ENCODE data around the gene SHOC2.
A peak's percentile ranks its signal among the peaks of the same experiment; 100 is the strongest.

Gene SHOC2

DNA sequence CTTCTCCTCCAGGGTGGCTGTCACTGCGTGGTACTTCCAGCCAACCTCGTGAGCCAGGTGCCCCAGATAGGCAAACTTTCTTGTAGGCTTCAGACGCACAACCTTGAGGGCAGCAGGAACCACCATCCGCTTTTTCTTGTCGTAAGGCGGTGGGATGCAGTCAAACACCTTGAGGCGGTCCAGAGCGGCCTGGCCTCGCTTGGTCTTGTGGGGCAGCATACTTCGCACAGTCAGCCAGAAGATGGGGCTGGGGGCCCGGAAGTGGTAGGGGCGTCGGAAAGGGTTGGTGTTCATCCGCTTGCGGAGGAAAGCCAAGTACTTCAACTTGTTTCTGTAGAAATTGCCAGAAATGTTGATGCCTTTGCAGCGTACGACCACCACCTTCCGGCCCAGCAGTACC, 17.4 kb downstream of the SHOC2 start:
- Histone ChIP-seq H3K4me3 (ENCODE audit: low read length) (no peak overlapping the region), H3K18ac (ENCODE audit: low read length) (no peak overlapping the region), H4K5ac (ENCODE audit: low read length) (no peak overlapping the region), H3K79me2 (ENCODE audit: control insufficient read depth, insufficient read depth, low read length) (peaks cover 16% of the 10 kb centered on the region), H3K4me1 (ENCODE audit: control insufficient read depth, low read depth, low read length) (peaks cover 2% of the 10 kb centered on the region), H3K4ac (ENCODE audit: low read depth, low read length) (no peak overlapping the region), H4K8ac (ENCODE audit: low read depth, low read length) (no peak overlapping the region), H3K79me1 (ENCODE audit: low read length) (peaks cover 6% of the 10 kb centered on the region), H3K27me3 (ENCODE audit: insufficient read depth, low read length, poor library complexity) (no peaks in the 10 kb centered on the region), H3K36me3 (ENCODE audit: control insufficient read depth, insufficient read depth, low read length) (no peaks in the 10 kb centered on the region), H2AK5ac (ENCODE audit: low read length) (no peak overlapping the region), H3K23ac (ENCODE audit: low read length) (no peak overlapping the region), H2BK120ac (ENCODE audit: low read depth, low read length) (no peak overlapping the region), H3K4me2 (ENCODE audit: low read length) (no peak overlapping the region), H3K56ac (ENCODE audit: low read length) (no peak overlapping the region), H3K27ac (ENCODE audit: low read depth, low read length) (no peak overlapping the region), H2BK5ac (ENCODE audit: low read length) (no peak overlapping the region), H3K9ac (ENCODE audit: low read length) (no peak overlapping the region), H2BK15ac (replicated peaks; ENCODE audit: low read depth) (no peak overlapping the region)
- WGBS (ENCODE audit: extremely low coverage, insufficient coverage, low lambda C conversion rate), result no CpG with 5 or more reads among the region's 18 CpGs
- no peak for DNase-seq

DNA sequence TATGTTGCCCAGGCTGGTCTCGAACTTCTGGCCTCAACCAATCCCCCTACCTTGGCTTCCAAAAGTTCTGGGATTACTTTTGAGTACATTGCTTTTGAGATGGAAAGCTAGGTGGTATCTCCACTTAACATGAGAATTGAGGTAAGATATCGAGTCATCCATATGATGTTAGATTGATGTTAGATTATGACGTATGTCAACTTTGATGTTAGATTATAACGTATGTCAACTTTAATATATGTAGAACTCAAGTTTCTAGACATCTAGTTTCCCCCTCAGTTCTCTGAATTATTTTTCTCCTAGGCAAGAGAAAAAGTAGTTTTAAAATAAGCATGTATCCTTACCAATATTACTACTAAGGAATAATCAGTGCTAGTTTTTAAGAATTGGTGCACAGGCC, 20.0 kb downstream of the SHOC2 start:
- no peak overlapping the region for H3K4me2 ChIP-seq (ENCODE audit: low read length)
- H2AK5ac ChIP-seq (ENCODE audit: low read length), result no peak overlapping the region
- no CpG with 5 or more reads among the region's 4 CpGs for WGBS (ENCODE audit: extremely low coverage, insufficient coverage, low lambda C conversion rate)
- H3K4me3 ChIP-seq (ENCODE audit: low read length), result no peak overlapping the region
- no peak overlapping the region for H4K8ac ChIP-seq (ENCODE audit: low read depth, low read length)
- no peak overlapping the region for H3K27ac ChIP-seq (ENCODE audit: low read depth, low read length)
- H3K36me3 ChIP-seq (ENCODE audit: control insufficient read depth, insufficient read depth, low read length), result no peaks in the 10 kb centered on the region
- no peak overlapping the region for H3K23ac ChIP-seq (ENCODE audit: low read length)
- no peak overlapping the region for H4K5ac ChIP-seq (ENCODE audit: low read length)
- H3K9ac ChIP-seq (ENCODE audit: low read length), result no peak overlapping the region
- H3K56ac ChIP-seq (ENCODE audit: low read length), result no peak overlapping the region
- peaks cover 8% of the 10 kb centered on the region for H3K79me2 ChIP-seq (ENCODE audit: control insufficient read depth, insufficient read depth, low read length)
- H2BK120ac ChIP-seq (ENCODE audit: low read depth, low read length), result no peak overlapping the region
- H3K27me3 ChIP-seq (ENCODE audit: insufficient read depth, low read length, poor library complexity), result no peaks in the 10 kb centered on the region
- peaks cover 3% of the 10 kb centered on the region for H3K79me1 ChIP-seq (ENCODE audit: low read length)
- DNase-seq, result no peak
- no peak overlapping the region for H2BK15ac ChIP-seq (replicated peaks; ENCODE audit: low read depth)
- H2BK5ac ChIP-seq (ENCODE audit: low read length), result no peak overlapping the region
- no peak overlapping the region for H3K4ac ChIP-seq (ENCODE audit: low read depth, low read length)
- H3K18ac ChIP-seq (ENCODE audit: low read length), result no peak overlapping the region
- H3K4me1 ChIP-seq (ENCODE audit: control insufficient read depth, low read depth, low read length), result no peaks in the 10 kb centered on the region

DNA sequence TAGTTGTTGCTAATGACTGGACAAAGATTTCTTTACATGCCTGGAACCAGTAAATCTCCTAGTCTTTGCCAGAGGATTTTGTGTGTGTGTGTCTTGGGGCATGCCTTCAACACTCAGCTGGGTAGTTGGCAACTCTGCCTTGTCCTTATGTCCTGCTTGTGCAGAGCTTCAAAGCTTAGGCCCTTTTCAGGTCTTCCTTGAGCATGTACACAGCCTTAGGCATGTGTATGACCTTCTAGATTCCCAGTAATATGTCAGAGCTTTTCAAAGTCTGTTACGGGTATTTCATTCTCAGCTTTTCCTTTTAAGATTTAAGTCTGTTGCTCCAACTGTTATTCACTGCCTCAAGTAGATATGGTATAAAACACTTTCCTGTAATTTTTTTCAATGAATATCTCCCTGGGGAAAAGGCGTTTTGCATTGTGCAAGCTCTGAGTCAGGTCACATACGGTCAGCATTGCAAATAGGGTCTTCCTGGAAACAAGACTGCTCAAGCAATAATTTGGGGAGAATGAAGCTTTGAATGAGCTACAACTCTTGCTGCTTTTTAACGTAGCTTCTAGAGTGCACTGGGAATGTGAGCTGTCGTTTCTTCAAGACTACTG, 25.5 kb downstream of the SHOC2 start:
- no peak overlapping the region for H3K4me3 ChIP-seq (ENCODE audit: low read length)
- H4K5ac ChIP-seq (ENCODE audit: low read length), result no peak overlapping the region
- no peaks in the 10 kb centered on the region for H3K36me3 ChIP-seq (ENCODE audit: control insufficient read depth, insufficient read depth, low read length)
- no peak overlapping the region for H3K9ac ChIP-seq (ENCODE audit: low read length)
- no peak for DNase-seq
- H2BK120ac ChIP-seq (ENCODE audit: low read depth, low read length), result no peak overlapping the region
- H3K27me3 ChIP-seq (ENCODE audit: insufficient read depth, low read length, poor library complexity), result no peaks in the 10 kb centered on the region
- no peak overlapping the region for H3K18ac ChIP-seq (ENCODE audit: low read length)
- H3K79me1 ChIP-seq (ENCODE audit: low read length), result peaks cover 10% of the 10 kb centered on the region
- no CpG with 5 or more reads among the region's 5 CpGs for WGBS (ENCODE audit: extremely low coverage, insufficient coverage, low lambda C conversion rate)
- H3K79me2 ChIP-seq (ENCODE audit: control insufficient read depth, insufficient read depth, low read length), result peaks cover 8% of the 10 kb centered on the region
- no peak overlapping the region for H2BK15ac ChIP-seq (replicated peaks; ENCODE audit: low read depth)
- H3K23ac ChIP-seq (ENCODE audit: low read length), result no peak overlapping the region
- H3K4ac ChIP-seq (ENCODE audit: low read depth, low read length), result no peak overlapping the region
- H3K4me1 ChIP-seq (ENCODE audit: control insufficient read depth, low read depth, low read length), result peaks cover 2% of the 10 kb centered on the region
- H2AK5ac ChIP-seq (ENCODE audit: low read length), result no peak overlapping the region
- H4K8ac ChIP-seq (ENCODE audit: low read depth, low read length), result no peak overlapping the region
- no peak overlapping the region for H3K27ac ChIP-seq (ENCODE audit: low read depth, low read length)
- no peak overlapping the region for H2BK5ac ChIP-seq (ENCODE audit: low read length)
- H3K56ac ChIP-seq (ENCODE audit: low read length), result no peak overlapping the region
- no peak overlapping the region for H3K4me2 ChIP-seq (ENCODE audit: low read length)

DNA sequence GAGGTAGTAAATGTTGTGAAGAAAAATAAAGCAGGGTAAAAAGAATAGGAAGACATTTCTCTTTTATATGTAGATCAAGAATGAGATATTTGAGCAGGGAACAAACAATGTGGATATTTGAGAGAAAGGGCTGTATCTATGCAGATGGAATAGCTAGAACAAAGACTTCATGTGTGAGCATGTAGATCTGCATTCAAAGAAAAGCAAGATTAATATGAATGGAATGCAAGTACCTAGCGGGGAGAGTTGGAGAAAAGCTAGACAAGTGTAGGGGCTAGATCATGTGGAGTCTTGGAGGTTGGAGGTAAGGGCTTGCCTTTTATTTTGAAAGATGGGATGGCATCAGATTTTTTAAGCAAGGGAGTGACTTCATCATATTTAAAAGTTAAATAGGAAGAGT, 27.1 kb downstream of the SHOC2 start:
- Histone ChIP-seq H3K4ac (ENCODE audit: low read depth, low read length) (no peak overlapping the region), H3K23ac (ENCODE audit: low read length) (no peak overlapping the region), H2BK5ac (ENCODE audit: low read length) (no peak overlapping the region), H3K27me3 (ENCODE audit: insufficient read depth, low read length, poor library complexity) (no peaks in the 10 kb centered on the region), H3K79me1 (ENCODE audit: low read length) (peaks cover 10% of the 10 kb centered on the region), H4K5ac (ENCODE audit: low read length) (no peak overlapping the region), H3K4me2 (ENCODE audit: low read length) (no peak overlapping the region), H4K8ac (ENCODE audit: low read depth, low read length) (no peak overlapping the region), H3K56ac (ENCODE audit: low read length) (no peak overlapping the region), H2BK15ac (replicated peaks; ENCODE audit: low read depth) (no peak overlapping the region), H2BK120ac (ENCODE audit: low read depth, low read length) (no peak overlapping the region), H3K9ac (ENCODE audit: low read length) (no peak overlapping the region), H3K27ac (ENCODE audit: low read depth, low read length) (no peak overlapping the region), H3K36me3 (ENCODE audit: control insufficient read depth, insufficient read depth, low read length) (no peaks in the 10 kb centered on the region), H2AK5ac (ENCODE audit: low read length) (no peak overlapping the region), H3K18ac (ENCODE audit: low read length) (no peak overlapping the region), H3K4me3 (ENCODE audit: low read length) (no peak overlapping the region), H3K79me2 (ENCODE audit: control insufficient read depth, insufficient read depth, low read length) (peaks cover 8% of the 10 kb centered on the region), H3K4me1 (ENCODE audit: control insufficient read depth, low read depth, low read length) (peaks cover 2% of the 10 kb centered on the region)
- peak; percentile 21 for DNase-seq
- WGBS (ENCODE audit: extremely low coverage, insufficient coverage, low lambda C conversion rate), result no CpG with 5 or more reads among the region's 1 CpG

DNA sequence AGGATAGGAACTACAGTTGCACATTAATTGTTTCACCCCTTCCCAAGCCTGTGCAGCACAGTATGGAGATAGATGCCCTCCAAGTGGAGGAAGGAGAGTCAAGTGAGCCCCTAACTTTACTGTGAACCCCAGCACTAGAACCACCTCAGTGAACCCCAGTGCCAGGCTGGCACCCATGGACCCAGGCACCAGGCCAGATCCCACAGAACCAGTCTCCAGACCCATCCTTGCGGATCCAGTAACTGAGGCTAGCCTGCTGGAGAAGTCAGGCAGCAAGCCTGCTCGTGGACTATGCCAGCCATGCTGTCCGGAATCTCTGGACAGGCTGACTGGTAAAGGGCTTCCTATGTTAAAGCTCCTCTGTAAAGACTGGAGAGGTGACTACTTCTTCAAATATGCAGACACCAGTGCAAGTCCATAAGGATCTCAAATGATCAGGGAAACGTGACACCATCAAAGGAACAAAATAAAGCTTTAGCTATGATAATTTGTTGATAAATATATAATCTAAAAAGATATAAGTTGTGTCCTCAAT, 27.7 kb downstream of the SHOC2 start:
- H4K8ac ChIP-seq (ENCODE audit: low read depth, low read length), result no peak overlapping the region
- no peak overlapping the region for H2BK15ac ChIP-seq (replicated peaks; ENCODE audit: low read depth)
- no peak overlapping the region for H3K9ac ChIP-seq (ENCODE audit: low read length)
- H3K27ac ChIP-seq (ENCODE audit: low read depth, low read length), result no peak overlapping the region
- no peak overlapping the region for H2BK120ac ChIP-seq (ENCODE audit: low read depth, low read length)
- no CpG with 5 or more reads among the region's 4 CpGs for WGBS (ENCODE audit: extremely low coverage, insufficient coverage, low lambda C conversion rate)
- no peak overlapping the region for H3K18ac ChIP-seq (ENCODE audit: low read length)
- H3K4me3 ChIP-seq (ENCODE audit: low read length), result no peak overlapping the region
- H3K4me1 ChIP-seq (ENCODE audit: control insufficient read depth, low read depth, low read length), result peaks cover 2% of the 10 kb centered on the region
- no peak overlapping the region for H3K56ac ChIP-seq (ENCODE audit: low read length)
- H2AK5ac ChIP-seq (ENCODE audit: low read length), result no peak overlapping the region
- H3K4me2 ChIP-seq (ENCODE audit: low read length), result no peak overlapping the region
- H3K23ac ChIP-seq (ENCODE audit: low read length), result no peak overlapping the region
- H2BK5ac ChIP-seq (ENCODE audit: low read length), result no peak overlapping the region
- H3K36me3 ChIP-seq (ENCODE audit: control insufficient read depth, insufficient read depth, low read length), result no peaks in the 10 kb centered on the region
- peak; percentile 27 for DNase-seq
- peaks cover 8% of the 10 kb centered on the region for H3K79me2 ChIP-seq (ENCODE audit: control insufficient read depth, insufficient read depth, low read length)
- no peaks in the 10 kb centered on the region for H3K27me3 ChIP-seq (ENCODE audit: insufficient read depth, low read length, poor library complexity)
- H3K4ac ChIP-seq (ENCODE audit: low read depth, low read length), result no peak overlapping the region
- peaks cover 10% of the 10 kb centered on the region for H3K79me1 ChIP-seq (ENCODE audit: low read length)
- no peak overlapping the region for H4K5ac ChIP-seq (ENCODE audit: low read length)

DNA sequence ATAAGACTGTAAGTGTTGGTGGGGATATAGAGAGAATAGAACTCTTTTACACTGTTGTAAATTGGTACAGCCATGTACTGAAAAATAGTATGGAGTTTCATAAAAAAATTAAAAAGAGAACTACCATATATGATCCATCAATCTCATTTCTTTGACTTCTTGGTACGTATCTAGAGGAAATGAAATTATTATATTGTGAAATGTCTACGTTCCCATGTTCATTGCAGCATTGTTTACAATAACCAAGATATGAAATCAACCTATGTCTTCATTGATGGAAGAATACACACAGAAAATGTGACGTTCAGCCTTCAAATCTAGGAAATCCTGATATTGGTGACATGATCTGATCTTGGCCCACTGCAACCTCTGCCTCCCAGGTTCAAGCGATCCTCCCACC, 32.0 kb downstream of the SHOC2 start:
- no peak overlapping the region for H4K8ac ChIP-seq (ENCODE audit: low read depth, low read length)
- H2BK15ac ChIP-seq (replicated peaks; ENCODE audit: low read depth), result no peak overlapping the region
- no peak overlapping the region for H3K4ac ChIP-seq (ENCODE audit: low read depth, low read length)
- no peak overlapping the region for H3K23ac ChIP-seq (ENCODE audit: low read length)
- no peak overlapping the region for H2AK5ac ChIP-seq (ENCODE audit: low read length)
- no peak for DNase-seq
- H2BK120ac ChIP-seq (ENCODE audit: low read depth, low read length), result no peak overlapping the region
- H3K79me1 ChIP-seq (ENCODE audit: low read length), result peaks cover 8% of the 10 kb centered on the region
- WGBS (ENCODE audit: extremely low coverage, insufficient coverage, low lambda C conversion rate), result no CpG with 5 or more reads among the region's 4 CpGs
- H3K27ac ChIP-seq (ENCODE audit: low read depth, low read length), result no peak overlapping the region
- peaks cover 2% of the 10 kb centered on the region for H3K4me1 ChIP-seq (ENCODE audit: control insufficient read depth, low read depth, low read length)
- no peak overlapping the region for H3K18ac ChIP-seq (ENCODE audit: low read length)
- H4K5ac ChIP-seq (ENCODE audit: low read length), result no peak overlapping the region
- no peak overlapping the region for H2BK5ac ChIP-seq (ENCODE audit: low read length)
- H3K27me3 ChIP-seq (ENCODE audit: insufficient read depth, low read length, poor library complexity), result no peaks in the 10 kb centered on the region
- no peak overlapping the region for H3K9ac ChIP-seq (ENCODE audit: low read length)
- no peak overlapping the region for H3K4me3 ChIP-seq (ENCODE audit: low read length)
- H3K56ac ChIP-seq (ENCODE audit: low read length), result no peak overlapping the region
- no peaks in the 10 kb centered on the region for H3K36me3 ChIP-seq (ENCODE audit: control insufficient read depth, insufficient read depth, low read length)
- H3K4me2 ChIP-seq (ENCODE audit: low read length), result no peak overlapping the region
- H3K79me2 ChIP-seq (ENCODE audit: control insufficient read depth, insufficient read depth, low read length), result peaks cover 3% of the 10 kb centered on the region
